Astrocyte (in vitro differentiated cells and primary cell): ENCODE results near the gene IDH3A.

Source experiments
- EZH2 ChIP-seq: IDR thresholded peaks from 2 replicates; pipeline ENCODE4 v1.6.1; 2012; ENCODE audit warnings: mild to moderate bottlenecking, low read length, inconsistent platforms; ENCODE audit not compliant: insufficient read depth
- TF ChIP-seq, protein P1 (sequence below): IDR thresholded peaks from 2 replicates; pipeline ENCODE4 v1.5.1; 2011; ENCODE audit warnings: low read depth, mild to moderate bottlenecking, inconsistent platforms, low read length, moderate library complexity; ENCODE audit not compliant: insufficient read depth

DNA sequence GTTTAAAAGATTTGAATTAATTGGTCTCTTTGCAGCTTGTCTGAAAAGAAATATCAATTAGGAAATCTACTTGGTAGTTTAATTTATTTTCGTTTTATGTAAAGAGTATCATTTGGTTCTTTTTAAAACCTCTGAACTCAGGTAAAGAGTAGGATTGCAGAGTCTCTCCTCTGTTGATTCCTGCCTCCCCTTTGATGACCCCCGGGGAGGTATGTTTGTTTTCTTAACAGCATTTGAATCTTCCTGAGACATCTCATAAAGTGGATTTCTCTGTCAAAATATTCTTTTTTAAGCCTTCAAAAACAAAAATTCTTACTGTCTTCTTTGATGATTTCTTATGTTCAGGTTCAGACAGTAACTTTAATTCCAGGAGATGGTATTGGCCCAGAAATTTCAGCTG is 8.0 kb downstream of the IDH3A start:
- TF ChIP-seq, protein P1, sequence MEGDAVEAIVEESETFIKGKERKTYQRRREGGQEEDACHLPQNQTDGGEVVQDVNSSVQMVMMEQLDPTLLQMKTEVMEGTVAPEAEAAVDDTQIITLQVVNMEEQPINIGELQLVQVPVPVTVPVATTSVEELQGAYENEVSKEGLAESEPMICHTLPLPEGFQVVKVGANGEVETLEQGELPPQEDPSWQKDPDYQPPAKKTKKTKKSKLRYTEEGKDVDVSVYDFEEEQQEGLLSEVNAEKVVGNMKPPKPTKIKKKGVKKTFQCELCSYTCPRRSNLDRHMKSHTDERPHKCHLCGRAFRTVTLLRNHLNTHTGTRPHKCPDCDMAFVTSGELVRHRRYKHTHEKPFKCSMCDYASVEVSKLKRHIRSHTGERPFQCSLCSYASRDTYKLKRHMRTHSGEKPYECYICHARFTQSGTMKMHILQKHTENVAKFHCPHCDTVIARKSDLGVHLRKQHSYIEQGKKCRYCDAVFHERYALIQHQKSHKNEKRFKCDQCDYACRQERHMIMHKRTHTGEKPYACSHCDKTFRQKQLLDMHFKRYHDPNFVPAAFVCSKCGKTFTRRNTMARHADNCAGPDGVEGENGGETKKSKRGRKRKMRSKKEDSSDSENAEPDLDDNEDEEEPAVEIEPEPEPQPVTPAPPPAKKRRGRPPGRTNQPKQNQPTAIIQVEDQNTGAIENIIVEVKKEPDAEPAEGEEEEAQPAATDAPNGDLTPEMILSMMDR: no peak
- no peak for TF ChIP-seq EZH2
